ENCODE results near the gene SLC22A5.
"Not testable (repeated sequence)": the region's sequence is repeated elsewhere in the genome, so short reads cannot be mapped to it uniquely, and the experiment has no call there.

Gene SLC22A5

DNA sequence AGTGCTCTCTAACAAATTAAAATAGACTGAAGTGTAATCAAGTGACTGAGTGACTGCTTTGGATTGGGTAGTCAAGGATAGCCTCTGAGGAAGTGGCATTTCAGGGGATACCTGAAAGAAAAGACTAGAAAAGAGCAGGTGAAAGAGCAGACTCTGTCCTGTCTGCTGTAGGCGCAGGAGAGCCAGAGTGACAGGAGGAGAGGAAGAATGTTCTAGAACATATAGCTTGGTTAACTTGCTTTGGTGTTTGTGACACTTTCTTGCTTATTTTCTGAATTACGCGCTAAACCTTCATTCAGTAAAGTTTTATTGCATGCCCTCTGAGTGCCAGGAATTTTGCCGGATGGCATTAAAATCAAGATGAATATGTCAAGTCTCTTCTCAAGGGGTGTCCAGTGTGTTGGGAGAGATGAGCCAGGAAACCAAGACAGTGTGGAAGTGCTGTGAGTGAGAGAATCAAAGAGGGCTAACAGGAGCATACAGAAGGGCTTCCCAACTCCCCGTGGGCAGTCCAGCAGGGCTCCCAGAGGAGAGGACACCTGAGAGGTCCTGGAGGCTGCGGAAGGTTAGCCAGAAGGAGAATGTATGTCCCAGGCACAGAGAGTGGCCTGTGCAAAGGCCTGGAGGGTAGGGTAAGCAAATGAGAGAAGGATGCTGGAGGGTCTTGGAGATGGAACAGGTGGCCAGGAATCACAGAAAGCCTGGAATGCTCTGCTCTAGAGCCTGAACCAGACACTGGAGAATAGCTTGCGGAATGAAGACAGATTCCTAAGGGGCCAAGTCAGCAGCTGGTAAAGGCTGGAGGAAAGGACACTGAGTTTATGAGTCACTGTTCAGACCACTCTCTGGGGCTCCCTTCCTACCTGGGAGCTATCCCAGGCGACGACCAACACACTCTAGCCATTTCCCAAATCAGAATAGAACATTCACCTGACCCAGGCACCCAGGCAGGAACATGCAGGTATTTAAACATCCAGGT lies 59.3 kb downstream of the SLC22A5 start:
- no peak for DNase-seq

DNA sequence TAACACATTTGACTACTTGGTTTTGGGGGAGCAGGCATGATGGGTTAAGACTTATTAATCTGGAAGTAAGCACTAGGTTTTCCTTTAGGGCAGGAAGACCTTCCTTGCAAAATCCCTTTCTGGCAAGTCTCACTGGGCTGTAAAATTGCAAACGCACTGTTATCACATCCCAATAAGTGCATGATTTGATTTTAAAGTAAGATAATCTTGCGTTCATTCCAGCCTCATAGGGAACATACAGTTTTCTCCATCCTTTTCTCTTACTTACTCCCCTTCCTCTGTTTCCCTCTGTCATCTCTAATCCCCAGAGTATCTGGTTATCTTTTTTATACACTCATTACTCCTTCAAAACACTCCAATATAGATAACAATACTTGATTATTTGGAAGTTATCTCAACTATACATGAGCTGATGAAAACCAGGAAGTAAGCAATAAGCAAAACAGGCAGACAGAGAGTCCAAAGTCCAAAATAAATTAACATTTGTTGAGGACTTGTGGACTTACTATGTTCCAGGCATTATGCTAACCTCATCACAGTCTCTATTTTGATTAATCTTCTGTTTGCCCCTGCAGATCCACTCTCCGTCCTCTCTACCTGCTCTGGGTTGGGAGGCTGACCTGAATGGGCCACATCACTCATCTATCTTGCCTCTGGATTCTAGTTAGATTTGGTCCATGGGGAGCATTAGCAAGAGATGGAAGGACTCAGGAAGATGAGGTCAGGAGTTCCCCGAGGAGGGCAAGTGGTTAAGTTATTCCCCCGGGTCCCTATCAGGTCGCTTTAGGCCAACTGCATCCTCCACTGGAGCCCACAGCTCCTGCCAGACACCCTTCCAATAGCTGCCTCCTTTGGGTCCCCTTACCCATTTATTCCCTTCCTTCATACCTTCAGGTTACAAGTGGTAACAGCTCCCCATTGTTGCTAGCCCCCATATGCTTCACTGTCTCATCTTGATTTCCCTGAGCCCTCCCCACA lies 60.2 kb downstream of the SLC22A5 start:
- DNase-seq, result no peak

DNA sequence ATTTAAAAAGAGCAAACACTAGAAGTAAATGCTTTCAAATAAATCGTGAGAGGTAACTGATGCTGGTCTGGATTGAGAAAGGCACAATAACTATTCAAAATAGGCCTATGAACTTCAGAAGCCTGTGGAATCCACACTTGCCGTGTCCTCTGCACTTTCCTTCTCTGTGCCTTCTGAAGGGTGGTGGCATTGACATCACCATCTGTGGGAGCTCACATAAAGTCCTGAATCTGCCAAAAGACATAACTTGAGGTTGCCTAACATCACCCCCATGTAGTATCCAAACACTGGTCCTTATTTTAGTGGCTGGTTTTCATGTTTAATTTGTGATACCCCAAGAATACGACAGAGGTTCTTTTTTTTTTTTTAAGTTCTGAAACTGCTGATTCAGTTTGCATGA lies 61.2 kb downstream of the SLC22A5 start:
- DNase-seq, result no peak

DNA sequence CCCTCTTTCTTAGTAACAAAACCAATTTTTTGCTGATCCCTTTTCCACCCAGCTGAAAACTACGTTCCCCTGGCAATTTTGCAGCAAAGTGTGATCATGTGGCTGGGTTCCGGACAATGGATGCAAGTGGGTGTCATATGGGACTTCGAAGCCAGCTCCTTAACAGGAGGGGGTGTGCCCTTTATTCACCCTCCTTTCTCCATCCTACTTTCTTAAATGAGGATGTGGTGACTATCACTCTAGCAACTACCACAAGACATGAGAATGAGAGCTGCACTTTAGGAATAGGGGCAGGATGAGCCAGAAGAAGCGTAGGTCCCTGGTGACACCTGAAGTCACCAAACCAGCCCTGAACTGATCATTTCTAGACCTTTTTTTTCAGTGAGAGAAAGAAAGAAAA lies 62.1 kb downstream of the SLC22A5 start:
- DNase-seq, result no peak

DNA sequence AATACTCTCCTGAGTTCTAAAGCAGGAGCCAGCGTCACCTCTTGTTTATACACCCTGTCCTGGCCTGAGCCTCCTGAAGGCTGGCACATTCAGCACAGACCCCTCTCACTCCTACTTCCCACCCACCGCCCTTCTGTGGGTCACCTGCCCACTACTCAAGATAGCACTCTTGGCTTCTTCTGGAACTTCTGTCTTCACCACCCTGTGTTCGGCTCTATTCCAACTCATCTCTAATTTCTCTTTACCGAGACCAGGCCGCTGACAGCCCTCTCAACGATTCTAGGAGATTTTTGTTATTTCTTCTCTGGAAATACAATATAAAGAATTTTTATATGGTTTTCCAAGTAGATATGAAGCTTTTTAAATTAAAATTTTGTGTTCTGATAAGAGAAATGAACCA lies 63.6 kb downstream of the SLC22A5 start:
- DNase-seq, result no peak

DNA sequence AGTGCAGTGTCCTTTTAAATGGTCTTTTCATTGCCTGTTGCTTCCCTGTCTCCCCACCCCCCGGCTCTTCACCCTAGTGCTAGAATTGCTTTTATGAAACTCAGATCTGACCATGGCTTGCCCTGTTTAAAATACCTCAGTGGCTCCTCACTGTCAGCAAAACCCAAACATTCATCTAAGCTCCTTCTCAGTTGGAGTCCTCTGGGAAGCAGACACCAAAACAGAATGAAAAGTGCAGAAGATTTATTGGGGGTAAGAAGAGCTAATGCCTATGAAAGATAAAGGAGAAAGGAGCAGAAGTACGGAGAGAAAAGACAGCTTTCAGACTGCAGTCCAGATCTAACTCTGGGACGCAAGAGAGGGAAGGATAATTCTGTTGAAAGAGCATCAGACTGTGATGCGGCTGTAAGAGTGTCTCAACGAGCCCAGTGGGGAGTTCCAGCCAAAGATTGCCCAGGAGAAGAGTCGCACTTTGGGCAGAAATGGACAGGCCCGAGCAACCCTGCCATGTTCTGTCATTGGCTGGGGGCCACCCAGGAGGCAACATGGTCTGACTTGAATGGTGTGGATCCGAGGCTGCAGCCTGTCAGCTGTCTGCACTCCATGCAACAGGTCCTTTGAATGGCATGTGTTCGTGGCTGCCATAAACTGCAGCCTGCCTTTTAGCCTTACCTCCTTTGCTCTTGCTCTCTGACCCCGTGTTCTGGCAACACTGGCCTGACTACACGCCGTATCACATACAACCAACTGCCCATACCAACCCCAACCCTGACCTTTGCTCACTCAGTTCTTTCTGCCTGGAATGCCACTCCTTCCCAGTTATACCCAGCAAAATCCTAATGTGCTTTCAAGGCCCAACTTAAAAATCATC lies 65.1 kb downstream of the SLC22A5 start:
- DNase-seq, result no peak

DNA sequence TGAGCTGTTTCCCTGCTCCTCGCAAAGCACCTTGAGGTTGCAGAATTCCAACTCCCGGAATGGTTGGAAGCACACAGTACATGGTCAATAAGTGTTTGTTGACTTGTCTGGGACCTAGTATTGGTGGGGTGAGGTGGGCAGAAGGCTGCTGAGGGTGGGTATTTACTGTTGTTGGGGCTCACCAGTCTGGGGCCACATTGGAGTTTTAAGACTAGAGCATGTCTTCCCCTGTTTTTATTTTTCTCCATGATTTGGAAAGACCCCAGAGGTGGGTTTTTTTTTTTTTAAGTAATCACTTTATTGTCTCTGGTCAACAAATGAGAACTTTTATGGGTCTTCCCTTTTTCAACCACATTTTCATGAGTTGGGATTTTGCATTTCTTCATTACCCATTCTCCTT lies 65.9 kb downstream of the SLC22A5 start:
- no peak for DNase-seq

DNA sequence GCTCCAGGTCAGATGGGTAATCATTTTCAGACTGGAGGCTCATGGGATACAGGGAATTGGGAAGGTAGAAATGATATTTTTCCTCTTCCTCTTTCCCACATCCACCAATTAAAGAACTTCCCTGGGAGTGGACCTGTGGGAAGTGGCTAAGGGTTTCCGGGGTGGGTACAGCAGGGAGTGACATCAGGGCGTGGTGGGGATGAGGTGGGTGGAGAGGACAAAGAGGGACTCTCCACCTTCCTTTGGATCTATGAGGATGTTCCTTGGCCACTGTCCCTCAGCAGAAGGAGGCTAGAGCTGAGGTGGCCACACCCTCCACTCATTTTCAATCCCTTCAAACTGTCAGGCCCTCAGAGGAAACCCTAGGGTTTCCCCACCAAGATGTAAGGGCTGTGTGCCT lies 66.4 kb downstream of the SLC22A5 start:
- DNase-seq, result no peak

DNA sequence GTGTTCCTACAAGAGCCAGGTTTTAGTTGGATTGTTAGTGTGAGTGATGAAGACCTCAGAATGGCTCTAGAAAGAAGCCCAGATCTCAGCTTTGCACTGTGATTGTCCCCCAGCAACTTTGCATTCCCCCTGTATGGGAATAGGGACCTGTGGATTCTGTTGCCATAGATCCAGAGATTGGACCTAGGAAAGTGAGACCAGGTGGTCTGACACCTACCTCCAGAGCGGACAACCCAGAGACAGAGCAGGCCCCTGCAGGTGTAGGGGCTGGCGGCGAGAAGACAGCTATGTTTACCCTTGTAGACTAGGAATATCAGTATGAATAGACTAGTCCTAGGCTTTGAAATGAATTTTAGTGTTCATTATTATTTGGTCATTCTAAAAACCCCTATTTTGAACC lies 67.4 kb downstream of the SLC22A5 start:
- no peak for DNase-seq

DNA sequence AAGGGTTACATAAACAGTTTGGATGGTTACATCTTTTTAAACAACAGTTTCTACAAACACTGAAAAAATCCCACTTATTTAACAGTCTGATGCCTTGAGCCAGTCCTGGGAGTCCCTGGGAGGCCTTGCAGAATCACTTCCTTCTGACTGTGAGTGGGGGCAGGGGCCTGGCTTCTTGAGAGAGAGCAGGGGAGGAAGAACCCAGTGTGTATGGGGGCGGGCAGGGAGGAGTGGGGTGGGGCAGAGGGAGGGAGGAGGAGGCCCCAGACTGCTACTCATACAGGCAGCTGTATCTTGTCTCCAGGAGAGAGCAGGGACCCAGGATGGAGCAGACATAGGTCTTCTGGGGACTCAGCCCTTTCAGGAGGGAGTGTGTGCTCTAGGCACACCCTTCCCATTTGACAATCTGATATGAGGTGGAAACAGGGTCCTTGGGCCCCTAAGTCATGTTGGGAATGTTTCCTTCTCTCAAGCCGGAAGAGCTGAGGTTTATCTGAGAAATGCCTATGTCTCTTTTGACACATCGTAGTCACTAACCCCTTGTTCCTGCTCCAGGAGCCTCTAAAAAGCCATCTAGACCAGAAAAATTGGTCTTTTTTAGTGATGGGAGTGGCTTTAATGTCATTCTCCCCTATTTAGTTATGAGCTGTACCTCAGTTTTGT lies 68.2 kb downstream of the SLC22A5 start:
- peak in 5 of 14 donors; percentile 20 to 44 (median 36) for DNase-seq

DNA sequence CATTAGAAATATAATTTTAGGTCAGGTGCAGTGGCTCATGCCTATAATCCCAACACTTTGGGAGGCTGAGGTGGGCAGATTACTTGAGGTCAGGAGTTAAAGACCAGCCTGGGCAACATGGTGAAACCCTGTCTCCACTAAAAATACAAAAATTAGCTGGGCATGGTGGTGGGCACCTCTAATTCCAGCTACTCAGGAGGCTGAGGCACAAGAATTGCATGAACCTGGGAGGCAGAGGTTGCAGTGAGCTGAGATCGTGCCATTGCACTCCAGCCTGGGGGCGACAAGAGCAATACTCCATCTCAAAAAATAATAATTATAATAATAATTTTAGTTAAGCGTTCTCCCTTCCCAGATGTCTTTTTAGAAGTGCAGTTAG lies 68.7 kb downstream of the SLC22A5 start:
- not testable (repeated sequence) for DNase-seq

DNA sequence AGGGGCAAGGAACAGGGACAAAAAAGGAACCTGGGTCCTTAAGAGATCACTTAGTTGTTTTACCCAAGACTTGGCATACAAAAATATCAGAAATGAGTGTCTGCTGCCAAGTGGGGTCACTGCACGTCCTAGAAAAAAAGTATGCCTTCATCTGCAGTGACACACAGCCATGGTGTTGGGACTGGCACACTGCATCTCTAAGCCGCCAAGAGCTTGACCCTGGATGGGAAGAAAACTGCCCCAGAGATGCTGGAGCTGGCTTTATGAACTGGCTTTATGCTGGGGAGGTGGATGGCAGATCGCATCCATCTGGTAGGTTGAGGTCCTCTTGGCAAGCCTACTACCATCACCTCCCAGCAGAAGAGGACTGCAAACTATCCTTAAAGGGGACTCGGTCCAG lies 69.4 kb downstream of the SLC22A5 start:
- DNase-seq, result peak in 1 of 14 donors; percentile 29

DNA sequence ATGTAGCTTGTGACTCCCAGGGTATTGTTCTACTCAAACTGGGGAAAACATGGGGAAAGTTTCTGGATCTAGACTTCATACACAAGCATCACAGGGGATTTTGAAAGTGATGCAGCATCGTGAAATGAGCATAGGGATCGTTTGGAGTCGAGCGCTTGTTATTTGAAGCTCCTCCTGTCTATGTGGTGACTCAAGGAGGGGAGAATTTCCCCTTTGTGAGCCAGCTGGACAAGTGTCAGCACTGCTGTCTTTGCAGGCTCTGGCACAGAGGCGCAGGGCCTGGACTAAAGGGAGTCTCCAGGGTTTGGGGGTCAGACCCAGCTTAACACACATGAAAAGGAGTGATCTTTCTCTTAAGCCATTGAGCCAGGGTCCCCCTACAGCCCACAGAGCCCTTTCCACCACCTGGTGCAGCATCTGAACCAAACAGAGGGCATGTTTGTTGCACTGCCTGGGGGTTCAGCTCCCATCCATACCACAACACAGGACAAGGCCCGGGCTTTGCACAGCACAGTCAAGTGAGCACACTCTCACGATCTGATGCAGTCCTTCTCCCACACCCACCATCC lies 70.1 kb downstream of the SLC22A5 start:
- peak in 6 of 14 donors; percentile 13 to 61 (median 32) for DNase-seq

DNA sequence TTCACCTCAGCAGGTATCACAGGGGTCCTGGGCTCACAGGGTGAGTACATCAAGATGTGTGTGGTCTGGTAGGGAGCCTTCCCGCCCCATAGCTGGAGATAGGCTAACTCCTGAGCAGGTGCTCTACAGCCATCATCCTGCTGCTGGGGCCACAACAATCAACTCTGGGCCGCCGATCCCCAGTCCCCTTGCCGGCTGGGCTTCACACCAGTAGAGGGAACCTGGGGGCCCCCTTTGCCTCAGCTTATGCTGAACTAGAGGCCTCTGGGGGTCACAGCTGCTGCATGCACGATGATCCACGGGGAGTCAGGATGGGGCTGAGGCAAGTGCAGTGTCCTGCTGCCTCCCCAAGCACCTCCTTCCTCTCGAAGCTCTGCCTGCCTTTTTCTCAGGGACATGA lies 74.6 kb downstream of the SLC22A5 start:
- DNase-seq, result no peak
